WTC11 (cell line): ENCODE measurements around the gene ZNF212. TPM values are rescaled to one million over a fixed set of nuclear protein-coding genes. Genes with fewer than 3 reads are reported as not detected.

Experiments
- ATAC-seq: fragments of 200-7000 bp; cut with Tn5 transposase; 2 replicates; pipeline ENCODE4 v1.10.0; 2021; ENCODE audit warnings: mild to moderate bottlenecking, moderate library complexity
- CTCF ChIA-PET: fragments of 300-600 bp; sonication (Branson Sonifier 250); formaldehyde crosslinking; loops from one replicate; lab custom pipeline; 2021; ENCODE audit warnings: antibody characterized with exemption; lab: Charles Lee
- POLR2A ChIA-PET: fragments of 350-600 bp; sonication (Branson Sonifier 250); formaldehyde crosslinking; loops from one replicate; lab custom pipeline; 2021; ENCODE audit warnings: antibody characterized with exemption; lab: Charles Lee
- DNase-seq: peaks from one replicate; pipeline ENCODE4 v3.0.0; 2021; ENCODE audit warnings: low spot score
- H3K27ac Mint-ChIP-seq: 2 replicates; pipeline ENCODE4 v1.8.0; 2021; ENCODE audit warnings: mixed read lengths
- H3K27me3 Mint-ChIP-seq: 2 replicates; pipeline ENCODE4 v1.8.0; 2021; ENCODE audit warnings: low read depth, mild to moderate bottlenecking, moderate library complexity, mixed read lengths
- H3K36me3 Mint-ChIP-seq: 2 replicates; pipeline ENCODE4 v1.8.0; 2021; ENCODE audit warnings: mixed read lengths
- H3K4me1 Mint-ChIP-seq: 2 replicates; pipeline ENCODE4 v1.8.0; 2022; ENCODE audit warnings: mixed read lengths
- H3K4me3 Mint-ChIP-seq: 2 replicates; pipeline ENCODE4 v1.8.0; 2021; ENCODE audit warnings: mild to moderate bottlenecking, moderate library complexity, mixed read lengths
- H3K9me3 Mint-ChIP-seq: 2 replicates; pipeline ENCODE4 v1.8.0; 2021; ENCODE audit warnings: mixed read lengths
- ATF1 ChIP-seq: sonication (generic); formaldehyde crosslinking; IDR thresholded peaks from 2 replicates; pipeline ENCODE4 v1.8.1; 2023; ENCODE audit warnings: mild to moderate bottlenecking, moderate library complexity, missing genetic modification reagents
- CBFB ChIP-seq: sonication (generic); formaldehyde crosslinking; IDR thresholded peaks from 2 replicates; pipeline ENCODE4 v1.8.1; 2022; ENCODE audit warnings: mild to moderate bottlenecking, low read depth, missing genetic modification reagents
- ETV6 ChIP-seq: sonication (generic); formaldehyde crosslinking; IDR thresholded peaks from 2 replicates; pipeline ENCODE4 v1.8.1; 2022; ENCODE audit warnings: mild to moderate bottlenecking, missing genetic modification reagents
- GABPB1 ChIP-seq: sonication (generic); formaldehyde crosslinking; IDR thresholded peaks from 2 replicates; pipeline ENCODE4 v1.8.1; 2023; ENCODE audit warnings: mild to moderate bottlenecking, missing genetic modification reagents
- GTF2I ChIP-seq: fragments of 250-450 bp; sonication (Bioruptor Pico); conservative IDR thresholded peaks from 2 replicates; pipeline ENCODE4 v1.4.0; 2021; ENCODE audit warnings: mild to moderate bottlenecking
- HMGA2 ChIP-seq: fragments of 250-450 bp; sonication (Bioruptor Pico); IDR thresholded peaks from 2 replicates; pipeline ENCODE4 v1.4.0; 2021; ENCODE audit warnings: mild to moderate bottlenecking, moderate library complexity
- JAZF1 ChIP-seq: fragments of 250-450 bp; sonication (Bioruptor Pico); IDR thresholded peaks from 2 replicates; pipeline ENCODE4 v1.9.0; 2021; ENCODE audit warnings: moderate library complexity, mild to moderate bottlenecking, inconsistent platforms
- MXD4 ChIP-seq: fragments of 250-450 bp; sonication (Bioruptor Pico); IDR thresholded peaks from 2 replicates; pipeline ENCODE4 v1.8.0; 2021; ENCODE audit warnings: mild to moderate bottlenecking, moderate library complexity, borderline replicate concordance
- TEAD1 ChIP-seq: sonication (generic); formaldehyde crosslinking; IDR thresholded peaks from 2 replicates; pipeline ENCODE4 v1.8.0; 2022; ENCODE audit warnings: mild to moderate bottlenecking, missing genetic modification reagents
- ZNF263 ChIP-seq: sonication (generic); formaldehyde crosslinking; IDR thresholded peaks from 2 replicates; pipeline ENCODE4 v1.8.1; 2022; ENCODE audit warnings: low read depth, mild to moderate bottlenecking, moderate library complexity, missing genetic modification reagents
- ZNF396 ChIP-seq: fragments of 250-450 bp; sonication (Bioruptor Pico); IDR thresholded peaks from 2 replicates; pipeline ENCODE4 v1.8.0; 2021; ENCODE audit warnings: mild to moderate bottlenecking, moderate library complexity, borderline replicate concordance
- ZNF423 ChIP-seq: fragments of 250-450 bp; sonication (Bioruptor Pico); IDR thresholded peaks from 2 replicates; pipeline ENCODE4 v2.1.2; 2022; ENCODE audit warnings: mild to moderate bottlenecking, moderate library complexity
- total RNA-seq: library from RNA; stranded (reverse); gene quantifications from 3 replicates; pipeline ENCODE4 v1.2.3, GENCODE V29; 2021
- TF ChIP-seq, protein P1 (sequence below): sonication (generic); formaldehyde crosslinking; IDR thresholded peaks from 2 replicates; pipeline ENCODE4 v1.8.1; 2023; ENCODE audit warnings: mild to moderate bottlenecking, missing genetic modification reagents
- TF ChIP-seq, protein P2 (sequence below): sonication (generic); formaldehyde crosslinking; conservative IDR thresholded peaks from 2 replicates; pipeline ENCODE4 v1.8.1; 2022; ENCODE audit warnings: mild to moderate bottlenecking, missing genetic modification reagents
- TF ChIP-seq, protein P3 (sequence below): sonication (generic); formaldehyde crosslinking; IDR thresholded peaks from 2 replicates; pipeline ENCODE4 v1.8.1; 2022; ENCODE audit warnings: missing genetic modification reagents, borderline replicate concordance
- TF ChIP-seq, protein P4 (sequence below): sonication (generic); formaldehyde crosslinking; IDR thresholded peaks from 2 replicates; pipeline ENCODE4 v1.8.0; 2023; ENCODE audit warnings: mild to moderate bottlenecking, missing genetic modification reagents
- TF ChIP-seq, protein P5 (sequence below): sonication (generic); formaldehyde crosslinking; IDR thresholded peaks from 2 replicates; pipeline ENCODE4 v1.8.0; 2022; ENCODE audit warnings: mild to moderate bottlenecking, missing genetic modification reagents
- TF ChIP-seq, protein P6 (sequence below): sonication (generic); formaldehyde crosslinking; IDR thresholded peaks from 2 replicates; pipeline ENCODE4 v1.8.1; 2023; ENCODE audit warnings: mild to moderate bottlenecking, moderate library complexity, missing genetic modification reagents
- TF ChIP-seq, protein P7 (sequence below): fragments of 250-450 bp; sonication (Bioruptor Pico); IDR thresholded peaks from 2 replicates; pipeline ENCODE4 v1.9.0; 2021; ENCODE audit warnings: moderate library complexity, mild to moderate bottlenecking, inconsistent platforms, borderline replicate concordance
- TF ChIP-seq, protein P8 (sequence below): fragments of 250-450 bp; sonication (Bioruptor Pico); IDR thresholded peaks from 2 replicates; pipeline ENCODE4 v1.9.0; 2021; ENCODE audit warnings: mild to moderate bottlenecking

ZNF212 gene
- total RNA-seq, 1 experiment from 2014 or later = 23.0 TPM

DNA sequence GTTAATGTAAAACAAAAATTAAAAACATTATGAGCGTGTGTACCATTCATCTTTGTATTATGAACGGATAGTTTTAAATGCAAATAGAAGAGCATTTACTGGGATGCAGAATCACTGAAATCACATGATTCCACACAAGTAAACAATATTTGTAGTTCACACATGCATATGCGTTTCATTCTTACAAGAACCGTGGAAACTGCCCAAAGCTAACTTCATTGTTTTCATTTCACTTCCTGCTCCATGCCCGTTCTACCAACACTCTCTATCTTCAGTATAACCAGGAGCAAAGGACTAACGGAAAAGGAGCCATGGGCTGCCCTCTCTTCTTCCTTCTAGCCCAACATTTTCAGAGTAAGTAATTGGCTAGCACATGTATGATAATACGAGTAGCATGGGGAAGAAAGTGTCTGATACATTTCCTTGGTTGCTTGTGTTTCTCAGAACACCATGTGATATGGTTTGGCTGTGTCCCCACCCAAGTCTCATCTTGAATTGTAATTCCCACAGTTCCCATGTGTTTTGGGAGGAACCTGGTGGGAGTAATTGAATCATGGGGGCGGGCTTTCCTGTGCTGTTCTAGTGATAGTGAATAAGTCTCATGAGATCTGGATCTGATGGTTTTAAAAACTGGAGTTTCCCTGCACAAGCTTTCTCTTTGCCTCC lies 61.3 kb downstream of the ZNF212 start:
- POLR2A ChIA-PET = no interaction called here
- no peak for ATAC-seq
- H3K4me3 Mint-ChIP-seq = no peak overlapping the region
- H3K4me1 Mint-ChIP-seq = peaks cover 14% of the 10 kb centered on the region
- no peak for DNase-seq
- H3K36me3 Mint-ChIP-seq = no peaks in the 10 kb centered on the region; the same call in 1 of the 2 replicates
- H3K9me3 Mint-ChIP-seq = peaks cover 25% of the 10 kb centered on the region
- H3K27me3 Mint-ChIP-seq = peaks cover 5% of the 10 kb centered on the region; the same call in 1 of the 2 replicates
- TF ChIP-seq TEAD1 (no peak), HMGA2 (no peak), ATF1 (CRISPR knock-in tag) (no peak), GTF2I (CRISPR knock-in tag) (no peak), ZNF423 (CRISPR knock-in tag) (no peak), ZNF396 (CRISPR knock-in tag) (no peak)
- TF ChIP-seq, protein P1, sequence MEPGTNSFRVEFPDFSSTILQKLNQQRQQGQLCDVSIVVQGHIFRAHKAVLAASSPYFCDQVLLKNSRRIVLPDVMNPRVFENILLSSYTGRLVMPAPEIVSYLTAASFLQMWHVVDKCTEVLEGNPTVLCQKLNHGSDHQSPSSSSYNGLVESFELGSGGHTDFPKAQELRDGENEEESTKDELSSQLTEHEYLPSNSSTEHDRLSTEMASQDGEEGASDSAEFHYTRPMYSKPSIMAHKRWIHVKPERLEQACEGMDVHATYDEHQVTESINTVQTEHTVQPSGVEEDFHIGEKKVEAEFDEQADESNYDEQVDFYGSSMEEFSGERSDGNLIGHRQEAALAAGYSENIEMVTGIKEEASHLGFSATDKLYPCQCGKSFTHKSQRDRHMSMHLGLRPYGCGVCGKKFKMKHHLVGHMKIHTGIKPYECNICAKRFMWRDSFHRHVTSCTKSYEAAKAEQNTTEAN (CRISPR knock-in tag) = no peak
- TF ChIP-seq, protein P2, sequence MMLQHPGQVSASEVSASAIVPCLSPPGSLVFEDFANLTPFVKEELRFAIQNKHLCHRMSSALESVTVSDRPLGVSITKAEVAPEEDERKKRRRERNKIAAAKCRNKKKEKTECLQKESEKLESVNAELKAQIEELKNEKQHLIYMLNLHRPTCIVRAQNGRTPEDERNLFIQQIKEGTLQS (CRISPR knock-in tag) = no peak
- CTCF ChIA-PET = no interaction called here
- H3K27ac Mint-ChIP-seq = no peak overlapping the region

DNA sequence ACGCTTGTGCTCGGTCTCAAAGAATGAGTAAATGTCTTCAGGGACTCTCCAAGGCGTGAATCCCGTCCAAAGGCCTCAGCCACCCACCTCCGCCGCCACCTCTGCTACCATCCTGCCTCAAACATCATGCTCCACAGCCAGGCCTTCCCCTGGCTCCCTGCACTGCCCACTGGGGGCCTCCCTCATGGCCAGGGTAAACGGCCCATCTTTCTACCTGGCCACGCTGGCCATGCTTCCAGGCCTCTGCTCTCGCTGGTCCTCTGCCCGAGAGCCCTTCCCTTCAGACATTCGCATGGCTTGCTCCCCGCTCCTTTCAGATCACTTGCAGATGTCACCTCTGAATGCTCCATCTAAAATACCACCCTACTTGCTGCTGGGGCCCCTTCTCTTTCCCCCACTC lies 62.8 kb downstream of the ZNF212 start:
- ChIA-PET POLR2A (no interaction called here), CTCF (interaction anchor here (1.2 kb wide), 1 partner anchor 16 kb away, joined by 4 read pairs; no protein-coding TSS in a partner anchor)
- TF ChIP-seq ZNF263 (no peak), GABPB1 (CRISPR knock-in tag) (no peak), CBFB (CRISPR knock-in tag) (no peak)
- TF ChIP-seq, protein P3, sequence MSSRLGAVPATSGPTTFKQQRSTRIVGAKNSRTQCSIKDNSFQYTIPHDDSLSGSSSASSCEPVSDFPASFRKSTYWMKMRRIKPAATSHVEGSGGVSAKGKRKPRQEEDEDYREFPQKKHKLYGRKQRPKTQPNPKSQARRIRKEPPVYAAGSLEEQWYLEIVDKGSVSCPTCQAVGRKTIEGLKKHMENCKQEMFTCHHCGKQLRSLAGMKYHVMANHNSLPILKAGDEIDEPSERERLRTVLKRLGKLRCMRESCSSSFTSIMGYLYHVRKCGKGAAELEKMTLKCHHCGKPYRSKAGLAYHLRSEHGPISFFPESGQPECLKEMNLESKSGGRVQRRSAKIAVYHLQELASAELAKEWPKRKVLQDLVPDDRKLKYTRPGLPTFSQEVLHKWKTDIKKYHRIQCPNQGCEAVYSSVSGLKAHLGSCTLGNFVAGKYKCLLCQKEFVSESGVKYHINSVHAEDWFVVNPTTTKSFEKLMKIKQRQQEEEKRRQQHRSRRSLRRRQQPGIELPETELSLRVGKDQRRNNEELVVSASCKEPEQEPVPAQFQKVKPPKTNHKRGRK (CRISPR knock-in tag) = no peak
- ATAC-seq = no peak
- H3K27me3 Mint-ChIP-seq = peaks cover 8% of the 10 kb centered on the region
- H3K4me1 Mint-ChIP-seq = peaks cover 14% of the 10 kb centered on the region
- H3K27ac Mint-ChIP-seq = no peak overlapping the region
- no peak overlapping the region for H3K4me3 Mint-ChIP-seq
- H3K36me3 Mint-ChIP-seq = no peaks in the 10 kb centered on the region; the same call in 1 of the 2 replicates
- DNase-seq = no peak
- peaks cover 29% of the 10 kb centered on the region for H3K9me3 Mint-ChIP-seq

DNA sequence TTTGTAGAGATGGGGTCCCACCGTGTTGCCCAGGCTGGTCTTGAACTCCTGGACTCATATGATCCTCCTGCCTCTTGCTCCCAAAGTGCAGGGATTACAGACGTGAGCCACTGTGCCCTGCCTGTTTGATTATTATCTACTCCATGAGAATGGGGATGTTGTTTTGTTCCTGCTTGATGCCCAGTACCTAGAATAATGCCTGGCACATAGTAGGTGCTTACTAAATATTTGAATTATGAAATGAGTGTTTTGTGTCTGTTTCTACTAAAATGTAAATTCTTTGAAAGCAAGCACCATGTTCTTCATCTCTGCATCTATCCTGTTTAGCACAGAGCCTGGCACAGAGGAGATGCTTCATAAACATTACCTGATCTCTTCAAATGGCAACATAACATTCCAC lies 63.4 kb downstream of the ZNF212 start:
- Mint-ChIP-seq H3K27ac (no peak overlapping the region), H3K9me3 (peaks cover 28% of the 10 kb centered on the region), H3K4me1 (peaks cover 14% of the 10 kb centered on the region), H3K36me3 (no peaks in the 10 kb centered on the region; the same call in 1 of the 2 replicates), H3K4me3 (no peak overlapping the region), H3K27me3 (peaks cover 8% of the 10 kb centered on the region)
- TF ChIP-seq ETV6 (CRISPR knock-in tag) (no peak), MXD4 (no peak), JAZF1 (CRISPR knock-in tag) (no peak)
- TF ChIP-seq, protein P4, sequence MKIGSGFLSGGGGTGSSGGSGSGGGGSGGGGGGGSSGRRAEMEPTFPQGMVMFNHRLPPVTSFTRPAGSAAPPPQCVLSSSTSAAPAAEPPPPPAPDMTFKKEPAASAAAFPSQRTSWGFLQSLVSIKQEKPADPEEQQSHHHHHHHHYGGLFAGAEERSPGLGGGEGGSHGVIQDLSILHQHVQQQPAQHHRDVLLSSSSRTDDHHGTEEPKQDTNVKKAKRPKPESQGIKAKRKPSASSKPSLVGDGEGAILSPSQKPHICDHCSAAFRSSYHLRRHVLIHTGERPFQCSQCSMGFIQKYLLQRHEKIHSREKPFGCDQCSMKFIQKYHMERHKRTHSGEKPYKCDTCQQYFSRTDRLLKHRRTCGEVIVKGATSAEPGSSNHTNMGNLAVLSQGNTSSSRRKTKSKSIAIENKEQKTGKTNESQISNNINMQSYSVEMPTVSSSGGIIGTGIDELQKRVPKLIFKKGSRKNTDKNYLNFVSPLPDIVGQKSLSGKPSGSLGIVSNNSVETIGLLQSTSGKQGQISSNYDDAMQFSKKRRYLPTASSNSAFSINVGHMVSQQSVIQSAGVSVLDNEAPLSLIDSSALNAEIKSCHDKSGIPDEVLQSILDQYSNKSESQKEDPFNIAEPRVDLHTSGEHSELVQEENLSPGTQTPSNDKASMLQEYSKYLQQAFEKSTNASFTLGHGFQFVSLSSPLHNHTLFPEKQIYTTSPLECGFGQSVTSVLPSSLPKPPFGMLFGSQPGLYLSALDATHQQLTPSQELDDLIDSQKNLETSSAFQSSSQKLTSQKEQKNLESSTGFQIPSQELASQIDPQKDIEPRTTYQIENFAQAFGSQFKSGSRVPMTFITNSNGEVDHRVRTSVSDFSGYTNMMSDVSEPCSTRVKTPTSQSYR (CRISPR knock-in tag) = no peak
- TF ChIP-seq, protein P5, sequence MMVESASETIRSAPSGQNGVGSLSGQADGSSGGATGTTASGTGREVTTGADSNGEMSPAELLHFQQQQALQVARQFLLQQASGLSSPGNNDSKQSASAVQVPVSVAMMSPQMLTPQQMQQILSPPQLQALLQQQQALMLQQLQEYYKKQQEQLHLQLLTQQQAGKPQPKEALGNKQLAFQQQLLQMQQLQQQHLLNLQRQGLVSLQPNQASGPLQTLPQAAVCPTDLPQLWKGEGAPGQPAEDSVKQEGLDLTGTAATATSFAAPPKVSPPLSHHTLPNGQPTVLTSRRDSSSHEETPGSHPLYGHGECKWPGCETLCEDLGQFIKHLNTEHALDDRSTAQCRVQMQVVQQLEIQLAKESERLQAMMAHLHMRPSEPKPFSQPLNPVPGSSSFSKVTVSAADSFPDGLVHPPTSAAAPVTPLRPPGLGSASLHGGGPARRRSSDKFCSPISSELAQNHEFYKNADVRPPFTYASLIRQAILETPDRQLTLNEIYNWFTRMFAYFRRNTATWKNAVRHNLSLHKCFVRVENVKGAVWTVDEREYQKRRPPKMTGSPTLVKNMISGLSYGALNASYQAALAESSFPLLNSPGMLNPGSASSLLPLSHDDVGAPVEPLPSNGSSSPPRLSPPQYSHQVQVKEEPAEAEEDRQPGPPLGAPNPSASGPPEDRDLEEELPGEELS = no peak
- TF ChIP-seq, protein P6, sequence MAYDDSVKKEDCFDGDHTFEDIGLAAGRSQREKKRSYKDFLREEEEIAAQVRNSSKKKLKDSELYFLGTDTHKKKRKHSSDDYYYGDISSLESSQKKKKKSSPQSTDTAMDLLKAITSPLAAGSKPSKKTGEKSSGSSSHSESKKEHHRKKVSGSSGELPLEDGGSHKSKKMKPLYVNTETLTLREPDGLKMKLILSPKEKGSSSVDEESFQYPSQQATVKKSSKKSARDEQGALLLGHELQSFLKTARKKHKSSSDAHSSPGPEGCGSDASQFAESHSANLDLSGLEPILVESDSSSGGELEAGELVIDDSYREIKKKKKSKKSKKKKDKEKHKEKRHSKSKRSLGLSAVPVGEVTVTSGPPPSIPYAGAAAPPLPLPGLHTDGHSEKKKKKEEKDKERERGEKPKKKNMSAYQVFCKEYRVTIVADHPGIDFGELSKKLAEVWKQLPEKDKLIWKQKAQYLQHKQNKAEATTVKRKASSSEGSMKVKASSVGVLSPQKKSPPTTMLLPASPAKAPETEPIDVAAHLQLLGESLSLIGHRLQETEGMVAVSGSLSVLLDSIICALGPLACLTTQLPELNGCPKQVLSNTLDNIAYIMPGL = no peak
- TF ChIP-seq, protein P7, sequence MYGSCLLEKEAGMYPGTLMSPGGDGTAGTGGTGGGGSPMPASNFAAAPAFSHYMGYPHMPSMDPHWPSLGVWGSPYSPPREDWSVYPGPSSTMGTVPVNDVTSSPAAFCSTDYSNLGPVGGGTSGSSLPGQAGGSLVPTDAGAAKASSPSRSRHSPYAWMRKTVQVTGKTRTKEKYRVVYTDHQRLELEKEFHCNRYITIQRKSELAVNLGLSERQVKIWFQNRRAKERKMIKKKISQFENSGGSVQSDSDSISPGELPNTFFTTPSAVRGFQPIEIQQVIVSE = no peak
- TF ChIP-seq, protein P8, sequence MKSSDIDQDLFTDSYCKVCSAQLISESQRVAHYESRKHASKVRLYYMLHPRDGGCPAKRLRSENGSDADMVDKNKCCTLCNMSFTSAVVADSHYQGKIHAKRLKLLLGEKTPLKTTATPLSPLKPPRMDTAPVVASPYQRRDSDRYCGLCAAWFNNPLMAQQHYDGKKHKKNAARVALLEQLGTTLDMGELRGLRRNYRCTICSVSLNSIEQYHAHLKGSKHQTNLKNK (CRISPR knock-in tag) = no peak
- no peak for ATAC-seq
- CTCF ChIA-PET = interaction anchor here (1.2 kb wide), 1 partner anchor 15 kb away, joined by 4 read pairs; no protein-coding TSS in a partner anchor
- no peak for DNase-seq
- POLR2A ChIA-PET = no interaction called here
